Smooth muscle cell (in vitro differentiated cells): ENCODE data around the gene GREB1. TPM values are rescaled to one million over a fixed set of nuclear protein-coding genes. Genes with fewer than 3 reads are reported as not detected.

Experiments used
- DNase-seq: peaks from one replicate; lab custom pipeline; 2025; ENCODE audit not compliant: unreplicated experiment; lab: John Stamatoyannopoulos, UW
- H2AFZ ChIP-seq: fragments of 200-600 bp; sonication (generic); 2 replicates; pipeline ENCODE4 v1.6.0; 2016; ENCODE audit warnings: antibody characterized with exemption, low read depth, mild to moderate bottlenecking
- H3F3A ChIP-seq: fragments of 200-600 bp; sonication (generic); 2 replicates; pipeline ENCODE4 v1.6.0; 2017; ENCODE audit warnings: antibody characterized with exemption, low read depth
- H3K27ac ChIP-seq: fragments of 200-600 bp; sonication (generic); 2 replicates; pipeline ENCODE4 v1.5.1; 2016; ENCODE audit warnings: low read depth, mild to moderate bottlenecking
- H3K27me3 ChIP-seq: fragments of 200-600 bp; sonication (generic); 2 replicates; pipeline ENCODE4 v1.6.1; 2016; ENCODE audit warnings: low read depth, mild to moderate bottlenecking
- H3K36me3 ChIP-seq: fragments of 200-600 bp; sonication (generic); 2 replicates; pipeline ENCODE4 v1.5.1; 2016; ENCODE audit warnings: low read depth
- H3K4me1 ChIP-seq: fragments of 200-600 bp; sonication (generic); 2 replicates; pipeline ENCODE4 v1.5.1; 2016; ENCODE audit warnings: low read depth
- H3K4me2 ChIP-seq: fragments of 200-600 bp; sonication (generic); 2 replicates; pipeline ENCODE4 v1.6.0; 2016; ENCODE audit warnings: mild to moderate bottlenecking
- H3K4me3 ChIP-seq: fragments of 200-600 bp; sonication (generic); 2 replicates; pipeline ENCODE4 v1.5.1; 2016; ENCODE audit warnings: mild to moderate bottlenecking
- H3K79me2 ChIP-seq: fragments of 200-600 bp; sonication (generic); 2 replicates; pipeline ENCODE4 v1.6.0; 2016; ENCODE audit warnings: low read depth, mild to moderate bottlenecking
- H3K9ac ChIP-seq: fragments of 200-600 bp; sonication (generic); 2 replicates; pipeline ENCODE4 v1.6.0; 2016; ENCODE audit warnings: low read depth
- H3K9me3 ChIP-seq: fragments of 200-600 bp; sonication (generic); replicated peaks from 2 replicates; pipeline ENCODE4 v1.5.1; 2016; ENCODE audit warnings: low read depth
- H4K20me1 ChIP-seq: fragments of 200-600 bp; sonication (generic); 2 replicates; pipeline ENCODE4 v1.6.0; 2016; ENCODE audit warnings: low read depth
- whole genome bisulfite sequencing: methylation state at CpG from one replicate; pipeline ENCODE4 v1.1.7; 2016; ENCODE audit warnings: low lambda C conversion rate; 5-methylcytosine and 5-hydroxymethylcytosine counted together
- polyA plus RNA-seq: library from polyadenylated mRNA; unstranded; fragments of >200 nt; fragmentation: Nextera tagmentation; extraction: Ambion mirVana; gene quantifications from 2 replicates; pipeline ENCODE4 v1.2.1, GENCODE V29; 2016
- total RNA-seq: library from RNA; depleted of rRNA; stranded (reverse); fragments of >200 nt; gene quantifications from 2 replicates; pipeline ENCODE4 v1.2.3, GENCODE V29; 2014
- TF ChIP-seq, protein P1 (sequence below): fragments of 200-600 bp; sonication (generic); IDR thresholded peaks from 2 replicates; pipeline ENCODE4 v1.5.1; 2017; ENCODE audit warnings: borderline replicate concordance, mild to moderate bottlenecking, antibody characterized with exemption; ENCODE audit not compliant: insufficient read depth, poor library complexity, severe bottlenecking

Gene GREB1
- total and polyA plus RNA-seq, 2 experiments from 2014 or later = 1.7 to 4.3 TPM

DNA sequence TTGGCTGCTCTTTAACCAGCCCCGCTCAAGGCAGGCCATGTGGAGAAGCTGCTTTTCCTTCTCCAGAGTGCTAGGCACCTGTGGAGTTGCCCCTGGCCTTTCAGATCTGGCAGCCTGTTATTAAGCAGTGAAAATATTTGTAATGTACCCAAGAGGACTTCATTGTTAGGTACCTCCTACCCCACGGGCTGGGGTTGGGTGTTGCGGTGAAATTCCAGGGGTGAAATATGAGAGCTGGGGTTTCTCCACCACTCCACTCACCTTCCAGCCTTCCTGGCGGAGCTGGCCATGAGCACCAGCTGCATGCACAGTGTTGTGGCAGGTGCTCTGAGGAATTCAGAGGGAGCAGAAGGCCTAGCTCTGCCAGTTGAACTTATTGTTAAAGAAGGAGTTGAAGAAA is 97.0 kb downstream of the GREB1 start:
- H2AFZ ChIP-seq = no peak overlapping the region
- H3K27me3 ChIP-seq = no peaks in the 10 kb centered on the region
- no peak overlapping the region for H3K27ac ChIP-seq
- no peaks in the 10 kb centered on the region for H3K79me2 ChIP-seq
- H3K36me3 ChIP-seq = no peaks in the 10 kb centered on the region
- H3K9ac ChIP-seq = no peak overlapping the region
- TF ChIP-seq, protein P1, sequence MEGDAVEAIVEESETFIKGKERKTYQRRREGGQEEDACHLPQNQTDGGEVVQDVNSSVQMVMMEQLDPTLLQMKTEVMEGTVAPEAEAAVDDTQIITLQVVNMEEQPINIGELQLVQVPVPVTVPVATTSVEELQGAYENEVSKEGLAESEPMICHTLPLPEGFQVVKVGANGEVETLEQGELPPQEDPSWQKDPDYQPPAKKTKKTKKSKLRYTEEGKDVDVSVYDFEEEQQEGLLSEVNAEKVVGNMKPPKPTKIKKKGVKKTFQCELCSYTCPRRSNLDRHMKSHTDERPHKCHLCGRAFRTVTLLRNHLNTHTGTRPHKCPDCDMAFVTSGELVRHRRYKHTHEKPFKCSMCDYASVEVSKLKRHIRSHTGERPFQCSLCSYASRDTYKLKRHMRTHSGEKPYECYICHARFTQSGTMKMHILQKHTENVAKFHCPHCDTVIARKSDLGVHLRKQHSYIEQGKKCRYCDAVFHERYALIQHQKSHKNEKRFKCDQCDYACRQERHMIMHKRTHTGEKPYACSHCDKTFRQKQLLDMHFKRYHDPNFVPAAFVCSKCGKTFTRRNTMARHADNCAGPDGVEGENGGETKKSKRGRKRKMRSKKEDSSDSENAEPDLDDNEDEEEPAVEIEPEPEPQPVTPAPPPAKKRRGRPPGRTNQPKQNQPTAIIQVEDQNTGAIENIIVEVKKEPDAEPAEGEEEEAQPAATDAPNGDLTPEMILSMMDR = no peak
- H3K4me3 ChIP-seq = no peak overlapping the region
- H3K4me2 ChIP-seq = no peak overlapping the region
- WGBS = 91% methylated on average over 4 of the region's 4 CpGs
- no peaks in the 10 kb centered on the region for H3K9me3 ChIP-seq
- no peaks in the 10 kb centered on the region for H3K4me1 ChIP-seq
- DNase-seq = no peak
- no peaks in the 10 kb centered on the region for H3F3A ChIP-seq
- no peaks in the 10 kb centered on the region for H4K20me1 ChIP-seq

DNA sequence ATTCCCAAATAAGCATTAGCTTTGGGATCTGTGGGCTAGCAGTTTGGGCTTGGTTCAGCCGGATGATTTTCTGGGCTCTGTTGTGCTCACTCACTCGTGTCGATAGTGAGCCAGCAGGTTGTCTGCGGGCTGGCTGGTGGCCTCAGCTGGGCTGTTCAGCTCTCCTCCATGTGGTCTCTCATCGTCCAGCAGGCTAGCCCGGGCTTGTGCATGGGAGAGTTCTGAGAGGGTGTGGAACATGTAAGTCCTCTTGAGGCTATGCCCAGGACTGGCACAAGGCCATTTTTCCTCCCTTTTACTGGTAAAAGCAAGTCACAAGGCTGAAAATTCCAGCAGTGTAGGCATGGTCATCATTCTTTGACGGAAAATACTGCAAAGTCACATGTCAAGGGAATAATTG is 97.6 kb downstream of the GREB1 start:
- 88% methylated on average over 7 of the region's 7 CpGs for WGBS
- H3K27ac ChIP-seq = no peak overlapping the region
- DNase-seq = no peak
- H3K27me3 ChIP-seq = no peaks in the 10 kb centered on the region
- H3K4me3 ChIP-seq = no peak overlapping the region
- H3K36me3 ChIP-seq = no peaks in the 10 kb centered on the region
- H3K9me3 ChIP-seq = no peaks in the 10 kb centered on the region
- H3K4me2 ChIP-seq = no peak overlapping the region
- no peaks in the 10 kb centered on the region for H3K79me2 ChIP-seq
- H3K9ac ChIP-seq = no peak overlapping the region
- H3K4me1 ChIP-seq = no peaks in the 10 kb centered on the region
- no peak overlapping the region for H2AFZ ChIP-seq
- TF ChIP-seq, protein P1 = no peak
- H4K20me1 ChIP-seq = no peaks in the 10 kb centered on the region
- no peaks in the 10 kb centered on the region for H3F3A ChIP-seq

DNA sequence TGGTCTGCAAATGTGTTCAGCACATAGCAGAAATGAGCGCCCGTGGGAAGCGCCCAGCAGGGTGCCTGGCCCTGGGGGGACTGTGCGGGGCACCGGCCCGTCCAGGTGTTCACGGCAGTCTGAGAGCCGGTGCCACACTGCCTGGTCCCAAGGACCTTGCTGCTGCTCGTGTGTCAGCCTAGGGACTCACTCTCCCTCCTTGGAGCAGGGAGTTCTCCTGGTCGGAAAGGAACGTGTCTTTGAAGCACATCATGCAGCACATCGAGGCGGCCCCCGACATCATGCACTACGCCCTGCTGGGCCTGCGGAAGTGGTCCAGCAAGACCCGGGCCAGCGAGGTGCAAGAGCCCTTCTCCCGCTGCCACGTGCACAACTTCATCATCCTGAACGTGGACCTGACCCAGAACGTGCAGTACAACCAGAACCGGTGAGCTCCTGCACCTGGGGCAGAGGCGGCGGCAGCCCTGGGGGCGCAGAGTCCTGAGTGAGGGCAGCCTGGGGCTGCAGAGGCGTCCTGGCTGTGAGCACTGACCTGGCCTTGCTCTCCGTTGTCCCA is 100.2 kb downstream of the GREB1 start:
- TF ChIP-seq, protein P1 = no peak
- no peaks in the 10 kb centered on the region for H3F3A ChIP-seq
- H3K27ac ChIP-seq = no peak overlapping the region
- no peaks in the 10 kb centered on the region for H3K9me3 ChIP-seq
- no peak overlapping the region for H3K4me3 ChIP-seq
- H3K4me1 ChIP-seq = no peaks in the 10 kb centered on the region
- no peaks in the 10 kb centered on the region for H3K36me3 ChIP-seq
- no peak overlapping the region for H3K9ac ChIP-seq
- no peaks in the 10 kb centered on the region for H3K79me2 ChIP-seq
- no peaks in the 10 kb centered on the region for H4K20me1 ChIP-seq
- DNase-seq = no peak
- H3K27me3 ChIP-seq = no peaks in the 10 kb centered on the region
- H2AFZ ChIP-seq = no peak overlapping the region
- H3K4me2 ChIP-seq = no peak overlapping the region
- WGBS = 95% methylated on average over 28 of the region's 28 CpGs

DNA sequence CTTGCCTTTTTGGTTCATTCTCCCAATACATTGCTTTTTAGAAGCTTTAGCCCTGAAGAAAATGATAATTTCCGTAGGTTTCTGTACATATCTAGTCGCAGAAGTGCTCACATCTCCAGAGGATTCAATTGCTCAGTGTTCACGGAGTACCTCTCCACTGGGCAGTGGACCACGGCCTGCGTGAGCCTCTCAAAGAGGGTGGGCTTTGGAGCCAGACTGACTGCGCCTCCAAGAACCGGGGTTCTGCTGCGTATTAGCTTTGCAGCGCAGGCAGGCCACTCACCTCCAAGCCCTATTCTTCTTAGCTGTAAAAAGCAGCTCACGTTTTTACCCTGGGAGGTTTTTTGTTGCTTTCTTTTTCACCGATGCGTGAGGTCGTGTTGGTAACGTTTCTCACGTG is 100.7 kb downstream of the GREB1 start:
- DNase-seq = no peak
- Histone ChIP-seq H3K9ac (no peak overlapping the region), H3K4me2 (no peak overlapping the region), H3K36me3 (no peaks in the 10 kb centered on the region), H3K4me3 (no peak overlapping the region), H3K27ac (no peak overlapping the region), H3K27me3 (no peaks in the 10 kb centered on the region), H2AFZ (no peak overlapping the region), H3K9me3 (no peaks in the 10 kb centered on the region), H3F3A (no peaks in the 10 kb centered on the region), H4K20me1 (no peaks in the 10 kb centered on the region), H3K79me2 (no peaks in the 10 kb centered on the region), H3K4me1 (no peaks in the 10 kb centered on the region)
- TF ChIP-seq, protein P1 = no peak
- WGBS = 94% methylated on average over 15 of the region's 15 CpGs
